HepG2 (cell line): ENCODE data around the gene UGT1A4. TPM values are rescaled to one million over a fixed set of nuclear protein-coding genes. Genes with fewer than 3 reads are reported as not detected.
A peak's percentile ranks its signal among the peaks of the same experiment; 100 is the strongest.

Source experiments
- ARHGAP35 ChIP-seq: sonication (generic); formaldehyde crosslinking; IDR thresholded peaks from 2 replicates; pipeline ENCODE4 v1.9.0; 2022; ENCODE audit warnings: mild to moderate bottlenecking, inconsistent platforms, moderate library complexity, missing genetic modification reagents, borderline replicate concordance
- DPF2 ChIP-seq: sonication (generic); formaldehyde crosslinking; IDR thresholded peaks from 2 replicates; pipeline ENCODE4 v1.4.0; 2020; ENCODE audit warnings: mild to moderate bottlenecking, low read depth, missing genetic modification reagents, borderline replicate concordance
- KAT8 ChIP-seq: IDR thresholded peaks from 2 replicates; pipeline ENCODE4 v1.6.1; 2016; ENCODE audit warnings: missing genetic modification reagents, missing compliant biosample characterization
- MED8 ChIP-seq: sonication (generic); formaldehyde crosslinking; IDR thresholded peaks from 2 replicates; pipeline ENCODE4 v1.8.1; 2023; ENCODE audit warnings: mild to moderate bottlenecking, missing genetic modification reagents; ENCODE audit not compliant: insufficient replicate concordance
- NBN ChIP-seq: fragments of 450-650 bp; conservative IDR thresholded peaks from 2 replicates; pipeline ENCODE4 v1.6.1; 2017
- NFATC3 ChIP-seq: sonication (generic); formaldehyde crosslinking; IDR thresholded peaks from 2 replicates; pipeline ENCODE4 v1.5.1; 2020; ENCODE audit warnings: mild to moderate bottlenecking, missing genetic modification reagents
- REPIN1 ChIP-seq: sonication (generic); formaldehyde crosslinking; IDR thresholded peaks from 2 replicates; pipeline ENCODE4 v1.8.0; 2022; ENCODE audit warnings: missing genetic modification reagents, low read depth, mild to moderate bottlenecking, borderline replicate concordance
- STAT5B ChIP-seq: sonication (generic); formaldehyde crosslinking; IDR thresholded peaks from 2 replicates; pipeline ENCODE4 v1.4.0; 2020; ENCODE audit warnings: missing genetic modification reagents
- ZFP41 ChIP-seq: sonication (generic); formaldehyde crosslinking; IDR thresholded peaks from 2 replicates; pipeline ENCODE4 v1.4.0; 2020; ENCODE audit warnings: mild to moderate bottlenecking, missing genetic modification reagents, borderline replicate concordance
- ZNF205 ChIP-seq: IDR thresholded peaks from 2 replicates; pipeline ENCODE4 v1.6.1; 2018; ENCODE audit warnings: missing biosample characterization, missing genetic modification reagents
- ZNF3 ChIP-seq: IDR thresholded peaks from 2 replicates; pipeline ENCODE4 v1.7.0; 2017; ENCODE audit warnings: inconsistent platforms
- ZNF331 ChIP-seq: sonication (generic); formaldehyde crosslinking; IDR thresholded peaks from 2 replicates; pipeline ENCODE4 v1.4.0; 2020; ENCODE audit warnings: missing genetic modification reagents
- ZNF562 ChIP-seq: sonication (generic); formaldehyde crosslinking; IDR thresholded peaks from 2 replicates; pipeline ENCODE4 v1.8.0; 2022; ENCODE audit warnings: missing genetic modification reagents, borderline replicate concordance
- ZSCAN20 ChIP-seq: sonication (generic); formaldehyde crosslinking; IDR thresholded peaks from 2 replicates; pipeline ENCODE4 v1.4.0; 2020; ENCODE audit warnings: missing genetic modification reagents, mild to moderate bottlenecking, borderline replicate concordance
- ZSCAN21 ChIP-seq: sonication (generic); formaldehyde crosslinking; IDR thresholded peaks from 2 replicates; pipeline ENCODE4 v1.8.0; 2022; ENCODE audit warnings: mild to moderate bottlenecking, missing genetic modification reagents, moderate library complexity, borderline replicate concordance
- polyA plus RNA-seq, 8 experiments: library from polyadenylated mRNA; depleted of rRNA in 3 of 8; stranded (reverse) in 7 of 8; unstranded in 1 of 8; fragments of >200 nt; fragmentation: Illumina TruSeq in 4 of 8; extraction: Trizol in 4 of 8; gene quantifications; 2 replicates each; pipeline versions ENCODE4 v1.2.1 to v1.2.3, GENCODE V29; 2011 to 2016; ENCODE audit warnings: low read depth in 4 of 8, missing spikeins in 1 of 8, mixed read lengths in 1 of 8; ENCODE audit not compliant: insufficient read depth in 1 of 8
- total RNA-seq, 5 experiments: library from RNA; depleted of rRNA; stranded (reverse); fragments of >200 nt; fragmentation: Illumina TruSeq; extraction: Trizol; gene quantifications; 2 replicates each; pipeline ENCODE4 v1.2.3, GENCODE V29; 2016; ENCODE audit warnings: low read depth in 1 of 5
- TF ChIP-seq, protein P1 (sequence below): IDR thresholded peaks from 2 replicates; pipeline ENCODE4 v1.6.1; 2012; ENCODE audit warnings: low read length, improper control_type of control experiment
- TF ChIP-seq, protein P2 (sequence below): sonication (generic); formaldehyde crosslinking; IDR thresholded peaks from 2 replicates; pipeline ENCODE4 v1.4.0; 2020; ENCODE audit warnings: missing genetic modification reagents, borderline replicate concordance
- TF ChIP-seq, protein P3 (sequence below): sonication (generic); formaldehyde crosslinking; IDR thresholded peaks from 2 replicates; pipeline ENCODE4 v1.4.0; 2020; ENCODE audit warnings: missing genetic modification reagents
- TF ChIP-seq, protein P4 (sequence below): sonication (generic); formaldehyde crosslinking; IDR thresholded peaks from 2 replicates; pipeline ENCODE4 v1.5.0; 2020; ENCODE audit warnings: missing genetic modification reagents

The UGT1A4 gene
- total and polyA plus RNA-seq, 2 of the 13 experiments (the other 11 are each of a cell fraction or from before 2014, with no cell fraction given), result not detected

DNA sequence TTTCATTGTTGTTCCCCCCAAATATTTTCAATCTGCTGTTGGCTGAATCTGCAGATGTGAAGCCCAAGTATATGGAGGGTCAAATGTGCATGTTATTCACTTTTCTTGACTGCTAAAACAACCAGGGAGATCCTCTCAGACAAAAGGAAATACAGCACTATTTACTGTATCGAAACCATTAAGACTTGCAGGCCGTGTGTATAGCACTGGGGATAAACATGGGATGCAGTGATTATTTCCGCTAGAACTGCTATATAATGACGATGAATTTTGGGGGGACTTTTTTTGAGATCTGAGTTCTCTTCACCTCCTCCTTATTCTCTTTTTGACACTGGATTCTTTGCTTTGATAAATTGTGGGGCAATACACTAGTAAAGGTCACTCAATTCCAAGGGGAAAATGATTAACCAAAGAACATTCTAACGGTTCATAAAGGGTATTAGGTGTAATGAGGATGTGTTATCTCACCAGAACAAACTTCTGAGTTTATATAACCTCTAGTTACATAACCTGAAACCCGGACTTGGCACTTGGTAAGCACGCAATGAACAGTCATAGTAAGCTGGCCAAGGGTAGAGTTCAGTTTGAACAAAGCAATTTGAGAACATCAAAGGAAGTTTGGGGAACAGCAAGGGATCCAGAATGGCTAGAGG lies 38.0 kb downstream of the UGT1A4 start (continued):
- TF ChIP-seq, protein P1, sequence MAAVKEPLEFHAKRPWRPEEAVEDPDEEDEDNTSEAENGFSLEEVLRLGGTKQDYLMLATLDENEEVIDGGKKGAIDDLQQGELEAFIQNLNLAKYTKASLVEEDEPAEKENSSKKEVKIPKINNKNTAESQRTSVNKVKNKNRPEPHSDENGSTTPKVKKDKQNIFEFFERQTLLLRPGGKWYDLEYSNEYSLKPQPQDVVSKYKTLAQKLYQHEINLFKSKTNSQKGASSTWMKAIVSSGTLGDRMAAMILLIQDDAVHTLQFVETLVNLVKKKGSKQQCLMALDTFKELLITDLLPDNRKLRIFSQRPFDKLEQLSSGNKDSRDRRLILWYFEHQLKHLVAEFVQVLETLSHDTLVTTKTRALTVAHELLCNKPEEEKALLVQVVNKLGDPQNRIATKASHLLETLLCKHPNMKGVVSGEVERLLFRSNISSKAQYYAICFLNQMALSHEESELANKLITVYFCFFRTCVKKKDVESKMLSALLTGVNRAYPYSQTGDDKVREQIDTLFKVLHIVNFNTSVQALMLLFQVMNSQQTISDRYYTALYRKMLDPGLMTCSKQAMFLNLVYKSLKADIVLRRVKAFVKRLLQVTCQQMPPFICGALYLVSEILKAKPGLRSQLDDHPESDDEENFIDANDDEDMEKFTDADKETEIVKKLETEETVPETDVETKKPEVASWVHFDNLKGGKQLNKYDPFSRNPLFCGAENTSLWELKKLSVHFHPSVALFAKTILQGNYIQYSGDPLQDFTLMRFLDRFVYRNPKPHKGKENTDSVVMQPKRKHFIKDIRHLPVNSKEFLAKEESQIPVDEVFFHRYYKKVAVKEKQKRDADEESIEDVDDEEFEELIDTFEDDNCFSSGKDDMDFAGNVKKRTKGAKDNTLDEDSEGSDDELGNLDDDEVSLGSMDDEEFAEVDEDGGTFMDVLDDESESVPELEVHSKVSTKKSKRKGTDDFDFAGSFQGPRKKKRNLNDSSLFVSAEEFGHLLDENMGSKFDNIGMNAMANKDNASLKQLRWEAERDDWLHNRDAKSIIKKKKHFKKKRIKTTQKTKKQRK, result no peak
- TF ChIP-seq REPIN1 (CRISPR knock-in tag), result peak; percentile 79
- TF ChIP-seq ZSCAN21, result 0 out of 2 replicates have a peak, but pooled peaks have one; percentile 51
- no peak for TF ChIP-seq ZSCAN20 (CRISPR knock-in tag)
- TF ChIP-seq, protein P2, sequence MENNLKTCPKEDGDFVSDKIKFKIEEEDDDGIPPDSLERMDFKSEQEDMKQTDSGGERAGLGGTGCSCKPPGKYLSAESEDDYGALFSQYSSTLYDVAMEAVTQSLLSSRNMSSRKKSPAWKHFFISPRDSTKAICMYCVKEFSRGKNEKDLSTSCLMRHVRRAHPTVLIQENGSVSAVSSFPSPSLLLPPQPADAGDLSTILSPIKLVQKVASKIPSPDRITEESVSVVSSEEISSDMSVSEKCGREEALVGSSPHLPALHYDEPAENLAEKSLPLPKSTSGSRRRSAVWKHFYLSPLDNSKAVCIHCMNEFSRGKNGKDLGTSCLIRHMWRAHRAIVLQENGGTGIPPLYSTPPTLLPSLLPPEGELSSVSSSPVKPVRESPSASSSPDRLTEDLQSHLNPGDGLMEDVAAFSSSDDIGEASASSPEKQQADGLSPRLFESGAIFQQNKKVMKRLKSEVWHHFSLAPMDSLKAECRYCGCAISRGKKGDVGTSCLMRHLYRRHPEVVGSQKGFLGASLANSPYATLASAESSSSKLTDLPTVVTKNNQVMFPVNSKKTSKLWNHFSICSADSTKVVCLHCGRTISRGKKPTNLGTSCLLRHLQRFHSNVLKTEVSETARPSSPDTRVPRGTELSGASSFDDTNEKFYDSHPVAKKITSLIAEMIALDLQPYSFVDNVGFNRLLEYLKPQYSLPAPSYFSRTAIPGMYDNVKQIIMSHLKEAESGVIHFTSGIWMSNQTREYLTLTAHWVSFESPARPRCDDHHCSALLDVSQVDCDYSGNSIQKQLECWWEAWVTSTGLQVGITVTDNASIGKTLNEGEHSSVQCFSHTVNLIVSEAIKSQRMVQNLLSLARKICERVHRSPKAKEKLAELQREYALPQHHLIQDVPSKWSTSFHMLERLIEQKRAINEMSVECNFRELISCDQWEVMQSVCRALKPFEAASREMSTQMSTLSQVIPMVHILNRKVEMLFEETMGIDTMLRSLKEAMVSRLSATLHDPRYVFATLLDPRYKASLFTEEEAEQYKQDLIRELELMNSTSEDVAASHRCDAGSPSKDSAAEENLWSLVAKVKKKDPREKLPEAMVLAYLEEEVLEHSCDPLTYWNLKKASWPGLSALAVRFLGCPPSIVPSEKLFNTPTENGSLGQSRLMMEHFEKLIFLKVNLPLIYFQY (CRISPR knock-in tag), result peak; percentile 73; the same call in 1 of the 2 replicates
- TF ChIP-seq KAT8 (CRISPR knock-in tag), result peak; percentile 73
- TF ChIP-seq, protein P3, sequence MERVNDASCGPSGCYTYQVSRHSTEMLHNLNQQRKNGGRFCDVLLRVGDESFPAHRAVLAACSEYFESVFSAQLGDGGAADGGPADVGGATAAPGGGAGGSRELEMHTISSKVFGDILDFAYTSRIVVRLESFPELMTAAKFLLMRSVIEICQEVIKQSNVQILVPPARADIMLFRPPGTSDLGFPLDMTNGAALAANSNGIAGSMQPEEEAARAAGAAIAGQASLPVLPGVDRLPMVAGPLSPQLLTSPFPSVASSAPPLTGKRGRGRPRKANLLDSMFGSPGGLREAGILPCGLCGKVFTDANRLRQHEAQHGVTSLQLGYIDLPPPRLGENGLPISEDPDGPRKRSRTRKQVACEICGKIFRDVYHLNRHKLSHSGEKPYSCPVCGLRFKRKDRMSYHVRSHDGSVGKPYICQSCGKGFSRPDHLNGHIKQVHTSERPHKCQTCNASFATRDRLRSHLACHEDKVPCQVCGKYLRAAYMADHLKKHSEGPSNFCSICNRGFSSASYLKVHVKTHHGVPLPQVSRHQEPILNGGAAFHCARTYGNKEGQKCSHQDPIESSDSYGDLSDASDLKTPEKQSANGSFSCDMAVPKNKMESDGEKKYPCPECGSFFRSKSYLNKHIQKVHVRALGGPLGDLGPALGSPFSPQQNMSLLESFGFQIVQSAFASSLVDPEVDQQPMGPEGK (CRISPR knock-in tag), result peak; percentile 71
- TF ChIP-seq ZNF562 (CRISPR knock-in tag), result 0 out of 2 replicates have a peak, but pooled peaks have one; percentile 79
- peak; percentile 32; the same call in 1 of the 2 replicates for TF ChIP-seq STAT5B (CRISPR knock-in tag)
- TF ChIP-seq MED8 (CRISPR knock-in tag), result peak; percentile 47
- no peak for TF ChIP-seq ZNF3 (CRISPR knock-in tag)
- peak; percentile 74; the same call in 1 of the 2 replicates for TF ChIP-seq DPF2 (CRISPR knock-in tag)
- TF ChIP-seq ZNF205, result peak; percentile 89
- peak; percentile 36; the same call in 1 of the 2 replicates for TF ChIP-seq ZNF331
- TF ChIP-seq, protein P4, sequence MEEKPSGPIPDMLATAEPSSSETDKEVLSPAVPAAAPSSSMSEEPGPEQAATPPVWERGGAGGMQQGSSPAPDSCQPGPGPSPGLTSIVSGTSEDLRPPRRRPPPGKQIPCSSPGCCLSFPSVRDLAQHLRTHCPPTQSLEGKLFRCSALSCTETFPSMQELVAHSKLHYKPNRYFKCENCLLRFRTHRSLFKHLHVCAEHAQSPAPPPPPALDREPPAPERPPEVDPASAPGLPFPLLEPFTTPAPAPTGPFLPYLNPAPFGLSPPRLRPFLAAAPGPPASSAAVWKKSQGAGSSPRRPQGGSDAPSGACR, result peak; percentile 48; the same call in 1 of the 2 replicates
- TF ChIP-seq ZFP41 (CRISPR knock-in tag), result no peak
- TF ChIP-seq NBN, result no peak
- no peak for TF ChIP-seq ARHGAP35 (CRISPR knock-in tag)
- no peak for TF ChIP-seq NFATC3 (CRISPR knock-in tag)
